GM23338 (cell line): ENCODE measurements around the gene GATAD2A. TPM values are rescaled to one million over a fixed set of nuclear protein-coding genes. Genes with fewer than 3 reads are reported as not detected.
A peak's percentile ranks its signal among the peaks of the same experiment; 100 is the strongest.

ENCODE experiments used
- ATAC-seq: fragments of 200-7000 bp; cut with Tn5 transposase; 3 replicates; pipeline ENCODE4 v1.9.1; 2020
- DNase-seq: peaks from one replicate; pipeline ENCODE4 v3.0.0-alpha.2; 2015; ENCODE audit warnings: low spot score
- H2AFZ ChIP-seq: fragments of 200-600 bp; sonication (generic); 2 replicates; pipeline ENCODE4 v1.8.0; 2016; ENCODE audit warnings: antibody characterized with exemption, mild to moderate bottlenecking, moderate library complexity
- H3F3A ChIP-seq: fragments of 200-600 bp; sonication (generic); replicated peaks from 2 replicates; pipeline ENCODE4 v1.8.0; 2017; ENCODE audit warnings: antibody characterized with exemption, mixed run types, low read depth
- H3K27ac ChIP-seq: fragments of 200-600 bp; sonication (generic); 2 replicates; pipeline ENCODE4 v1.6.1; 2016; ENCODE audit warnings: low read depth
- H3K27me3 ChIP-seq: fragments of 200-600 bp; sonication (generic); 2 replicates; pipeline ENCODE4 v1.8.0; 2016; ENCODE audit warnings: mild to moderate bottlenecking, mixed run types, moderate library complexity; ENCODE audit not compliant: insufficient read depth
- H3K36me3 ChIP-seq: fragments of 200-600 bp; sonication (generic); 2 replicates; pipeline ENCODE4 v1.8.0; 2016; ENCODE audit warnings: mild to moderate bottlenecking; ENCODE audit not compliant: insufficient read depth
- H3K4me1 ChIP-seq: fragments of 200-600 bp; sonication (generic); 2 replicates; pipeline ENCODE4 v1.8.0; 2016; ENCODE audit warnings: mild to moderate bottlenecking, moderate library complexity; ENCODE audit not compliant: insufficient read depth
- H3K4me2 ChIP-seq: fragments of 200-600 bp; sonication (generic); 2 replicates; pipeline ENCODE4 v1.7.1; 2017; ENCODE audit warnings: mixed run types
- H3K4me3 ChIP-seq: fragments of 200-600 bp; sonication (generic); 2 replicates; pipeline ENCODE4 v1.6.1; 2016; ENCODE audit warnings: mixed run types
- H3K79me2 ChIP-seq: fragments of 200-600 bp; sonication (generic); replicated peaks from 2 replicates; pipeline ENCODE4 v1.8.0; 2017; ENCODE audit warnings: mild to moderate bottlenecking; ENCODE audit not compliant: insufficient read depth
- H3K9me2 ChIP-seq: fragments of 200-600 bp; sonication (generic); 2 replicates; pipeline ENCODE4 v1.8.0; 2017; ENCODE audit not compliant: insufficient read depth
- H4K20me1 ChIP-seq: fragments of 200-600 bp; sonication (generic); replicated peaks from 2 replicates; pipeline ENCODE4 v1.8.0; 2017; ENCODE audit warnings: mild to moderate bottlenecking; ENCODE audit not compliant: insufficient read depth
- H3K27ac Mint-ChIP-seq: 2 replicates; pipeline ENCODE4 v1.8.0; 2020; ENCODE audit warnings: inconsistent platforms, mild to moderate bottlenecking, moderate library complexity, mixed read lengths
- H3K27me3 Mint-ChIP-seq: 3 replicates; pipeline ENCODE4 v1.8.0; 2022; ENCODE audit warnings: low read depth, mild to moderate bottlenecking, moderate library complexity, mixed read lengths, inconsistent platforms; ENCODE audit not compliant: insufficient read depth, poor library complexity
- H3K36me3 Mint-ChIP-seq: 3 replicates; pipeline ENCODE4 v1.8.0; 2021; ENCODE audit warnings: low read depth, mild to moderate bottlenecking, inconsistent platforms, moderate library complexity, mixed read lengths
- H3K4me1 Mint-ChIP-seq: 3 replicates; pipeline ENCODE4 v1.8.0; 2020; ENCODE audit warnings: mild to moderate bottlenecking, inconsistent platforms, mixed read lengths
- H3K4me3 Mint-ChIP-seq: 3 replicates; pipeline ENCODE4 v1.8.0; 2021; ENCODE audit warnings: moderate library complexity, mild to moderate bottlenecking, inconsistent platforms, mixed read lengths
- H3K9me3 Mint-ChIP-seq: 3 replicates; pipeline ENCODE4 v1.8.0; 2020; ENCODE audit warnings: moderate library complexity, mild to moderate bottlenecking, inconsistent platforms, mixed read lengths
- CREB1 ChIP-seq: fragments of 250-450 bp; sonication (Bioruptor Pico); IDR thresholded peaks from 2 replicates; pipeline ENCODE4 v1.5.0; 2020; ENCODE audit warnings: low read depth, mild to moderate bottlenecking, moderate library complexity
- ETS1 ChIP-seq: IDR thresholded peaks from 2 replicates; pipeline ENCODE4 v1.6.1; 2016; ENCODE audit warnings: antibody characterized with exemption
- JUNB ChIP-seq: IDR thresholded peaks from one replicate; pipeline ENCODE4 v1.6.1; 2016; ENCODE audit warnings: antibody characterized with exemption; ENCODE audit not compliant: unreplicated experiment
- NANOG ChIP-seq: IDR thresholded peaks from 2 replicates; pipeline ENCODE4 v1.6.1; 2016; ENCODE audit warnings: antibody characterized with exemption, borderline replicate concordance
- POLR2AphosphoS5 ChIP-seq: IDR thresholded peaks from 2 replicates; pipeline ENCODE4 v1.6.1; 2016; ENCODE audit warnings: antibody characterized with exemption, low read depth
- REST ChIP-seq: IDR thresholded peaks from one replicate; pipeline ENCODE4 v1.6.1; 2018; ENCODE audit warnings: antibody characterized with exemption; ENCODE audit not compliant: unreplicated experiment
- STAT1 ChIP-seq: IDR thresholded peaks from one replicate; pipeline ENCODE4 v1.6.1; 2016; ENCODE audit warnings: antibody characterized with exemption; ENCODE audit not compliant: unreplicated experiment
- ZNF114 ChIP-seq: fragments of 250-450 bp; sonication (Bioruptor Pico); IDR thresholded peaks from 2 replicates; pipeline ENCODE4 v1.5.0; 2020; ENCODE audit warnings: mild to moderate bottlenecking, moderate library complexity
- ZNF331 ChIP-seq: fragments of 250-450 bp; sonication (Bioruptor Pico); IDR thresholded peaks from 2 replicates; pipeline ENCODE4 v1.5.0; 2020; ENCODE audit warnings: low read depth, mild to moderate bottlenecking, moderate library complexity
- polyA plus RNA-seq: library from polyadenylated mRNA; unstranded; fragments of >200 nt; fragmentation: Nextera tagmentation; extraction: Ambion mirVana; gene quantifications from 2 replicates; pipeline ENCODE4 v1.2.1, GENCODE V29; 2016
- total RNA-seq: library from RNA; depleted of rRNA; stranded (reverse); fragments of >200 nt; shearing (Covaris generic); gene quantifications from 2 replicates; pipeline ENCODE4 v1.2.3, GENCODE V29; 2014

Gene GATAD2A
- total and polyA plus RNA-seq, 2 experiments from 2014 or later = 40.0 to 151 TPM

- TF ChIP-seq CREB1 (no peak), ZNF331 (CRISPR knock-in tag) (no peak), NANOG (no peak), ZNF114 (no peak), POLR2AphosphoS5 (no peak), JUNB (no peak)
Measured at GRCh38 chr19:19480688-19481087, 75.2 kb downstream of the GATAD2A start (continued).

DNA sequence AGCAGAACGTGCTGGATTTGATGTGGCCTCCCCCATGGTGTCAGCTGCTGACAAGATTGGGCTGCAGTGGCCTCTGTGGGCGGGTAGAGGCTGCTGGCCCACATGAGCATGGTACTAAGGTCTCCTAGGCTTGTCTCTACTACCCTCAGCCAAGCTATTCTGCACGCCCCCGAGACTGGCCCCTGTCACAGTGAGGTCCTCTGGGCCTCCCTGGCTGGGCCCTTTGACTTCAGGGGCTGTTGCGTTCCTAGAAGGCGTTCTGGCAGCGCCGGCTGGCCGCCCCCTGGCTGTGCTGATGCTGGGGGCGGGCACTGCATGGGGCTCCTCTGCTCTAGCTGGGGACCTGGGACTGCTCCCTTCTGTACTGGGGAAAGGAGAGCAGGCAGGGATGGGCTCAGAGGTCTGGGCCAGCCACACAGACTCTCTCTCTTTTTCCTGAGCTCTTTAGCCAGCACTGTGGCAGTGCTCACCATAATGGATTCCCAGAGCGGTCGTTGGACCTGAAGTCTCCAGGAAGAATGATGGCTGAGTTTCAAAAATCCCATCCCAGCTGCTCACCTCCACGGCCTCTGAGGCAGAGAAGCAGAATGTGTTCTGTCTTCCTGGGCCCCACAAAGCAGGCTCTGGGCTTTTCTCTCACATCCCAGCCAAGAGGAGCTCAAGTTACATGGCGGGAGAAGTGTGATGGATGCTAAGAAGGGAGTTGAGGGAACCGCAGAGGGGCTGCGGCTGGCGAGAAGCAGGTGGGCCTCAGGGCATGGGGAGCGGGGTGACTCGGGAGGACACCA, 77.5 kb downstream of the GATAD2A start:
- H3K4me3 Mint-ChIP-seq = no peak overlapping the region
- H3K79me2 ChIP-seq = peaks cover 85% of the 10 kb centered on the region
- H3K4me1 ChIP-seq = peaks cover 14% of the 10 kb centered on the region
- H3K36me3 Mint-ChIP-seq = peaks cover 18% of the 10 kb centered on the region
- H3K27me3 Mint-ChIP-seq = peaks cover 4% of the 10 kb centered on the region
- H3K27ac ChIP-seq = no peak overlapping the region
- no peak overlapping the region for H3K4me3 ChIP-seq
- ATAC-seq = peak; percentile 29
- H3K9me2 ChIP-seq = no peaks in the 10 kb centered on the region
- H4K20me1 ChIP-seq = peaks cover 40% of the 10 kb centered on the region
- peaks cover 52% of the 10 kb centered on the region for H3K4me1 Mint-ChIP-seq
- H3K9me3 Mint-ChIP-seq = no peaks in the 10 kb centered on the region
- no peak overlapping the region for H2AFZ ChIP-seq
- H3K4me2 ChIP-seq = no peak overlapping the region
- H3K27ac Mint-ChIP-seq = no peak overlapping the region
- DNase-seq = no peak
- H3K27me3 ChIP-seq = no peaks in the 10 kb centered on the region
- no peaks in the 10 kb centered on the region; the same call in 1 of the 2 replicates for H3K36me3 ChIP-seq
- TF ChIP-seq ZNF114 (no peak), CREB1 (no peak), POLR2AphosphoS5 (no peak), ZNF331 (CRISPR knock-in tag) (no peak), REST (no peak)
- H3F3A ChIP-seq = peaks cover 9% of the 10 kb centered on the region; the same call in 1 of the 2 replicates

- H3K4me1 ChIP-seq = peaks cover 32% of the 10 kb centered on the region
- Mint-ChIP-seq H3K36me3 (peaks cover 15% of the 10 kb centered on the region), H3K4me1 (peaks cover 67% of the 10 kb centered on the region), H3K4me3 (no peak overlapping the region), H3K27me3 (peaks cover 16% of the 10 kb centered on the region), H3K9me3 (no peaks in the 10 kb centered on the region), H3K27ac (peak overlapping the region; percentile 75; the same call in 1 of the 2 replicates)
- peak overlapping the region; percentile 66; the same call in 1 of the 2 replicates for H3K27ac ChIP-seq
- peaks cover 17% of the 10 kb centered on the region for H4K20me1 ChIP-seq
- peaks cover 66% of the 10 kb centered on the region for H3K79me2 ChIP-seq
- H3K36me3 ChIP-seq = no peaks in the 10 kb centered on the region
- no peaks in the 10 kb centered on the region for H3K27me3 ChIP-seq
- H2AFZ ChIP-seq = no peak overlapping the region
- H3K9me2 ChIP-seq = no peaks in the 10 kb centered on the region
- DNase-seq (no peak), ATAC-seq (no peak)
- peaks cover 21% of the 10 kb centered on the region for H3F3A ChIP-seq
- H3K4me2 ChIP-seq = no peak overlapping the region
- H3K4me3 ChIP-seq = no peak overlapping the region
- no peak for TF ChIP-seq ZNF114
- TF ChIP-seq JUNB = no peak
- no peak for TF ChIP-seq REST
- no peak for TF ChIP-seq POLR2AphosphoS5
- TF ChIP-seq ETS1 = no peak
- no peak for TF ChIP-seq STAT1
- TF ChIP-seq CREB1 = no peak
Measured at GRCh38 chr19:19485161-19485997, 79.9 kb downstream of the GATAD2A start.
